ENCODE results near the gene MON1B. TPM values are rescaled to one million over a fixed set of nuclear protein-coding genes. Genes with fewer than 3 reads are reported as not detected.
A peak's percentile ranks its signal among the peaks of the same experiment; 100 is the strongest.

MON1B gene
- total RNA-seq, 1 experiment from 2014 or later: 48.0 TPM

GRCh38 chr16:77236063-77236511 is 45.1 kb downstream of the MON1B start:
- no peaks in the 10 kb centered on the region for H4K20me1 ChIP-seq (ENCODE audit: control insufficient read depth, insufficient read depth, insufficient read length)
- no peak overlapping the region for H2BK5ac ChIP-seq (ENCODE audit: insufficient read length, low read length)
- TF ChIP-seq CTCF (conservative IDR thresholded peaks at IDR 0.05): peak; percentile 100
- no peak overlapping the region for H3K27ac ChIP-seq (ENCODE audit: insufficient read length, low read depth, low read length)
- H3K27me3 Mint-ChIP-seq (ENCODE audit: low read depth): peaks cover 6% of the 10 kb centered on the region
- H3K79me2 ChIP-seq (ENCODE audit: insufficient read depth, low read length): no peaks in the 10 kb centered on the region
- no peak overlapping the region for H2BK120ac ChIP-seq (ENCODE audit: low read depth, low read length, poor library complexity, severe bottlenecking)
- no peaks in the 10 kb centered on the region; the same call in 1 of the 2 replicates for H3K27me3 ChIP-seq (ENCODE audit: insufficient read depth, low read length)
- H3K56ac ChIP-seq (ENCODE audit: insufficient read length, low read depth, low read length): no peak overlapping the region
- no peaks in the 10 kb centered on the region; the same call in 1 of the 2 replicates for H3K4me1 ChIP-seq (ENCODE audit: insufficient read depth, low read length)
- no peak overlapping the region for H3K14ac ChIP-seq (ENCODE audit: insufficient read depth, low read length)
- H3K9me3 Mint-ChIP-seq: no peaks in the 10 kb centered on the region
- H2AK5ac ChIP-seq (ENCODE audit: insufficient read length, low read length): no peak overlapping the region
- H3K4me2 ChIP-seq (ENCODE audit: insufficient read depth, insufficient read length, low read length): no peak overlapping the region
- no peaks in the 10 kb centered on the region for H3K9me3 ChIP-seq (ENCODE audit: control insufficient read depth, low read depth, low read length)
- no peak overlapping the region for H2BK12ac ChIP-seq (ENCODE audit: insufficient read length, low read depth, low read length)
- no peak overlapping the region for H4K5ac ChIP-seq (ENCODE audit: insufficient read length, low read depth, low read length)
- H3K4ac ChIP-seq (ENCODE audit: low read depth, low read length): no peak overlapping the region
- peak; percentile 94 for DNase-seq
- H4K91ac ChIP-seq (ENCODE audit: insufficient read length, low read depth, low read length): no peak overlapping the region
- H2BK20ac ChIP-seq (ENCODE audit: low read depth, low read length, poor library complexity, severe bottlenecking): no peak overlapping the region
- H3K79me1 ChIP-seq (ENCODE audit: insufficient read depth, low read depth, low read length, poor library complexity, severe bottlenecking): no peaks in the 10 kb centered on the region
- no peak overlapping the region; a peak in 1 of 7 replicates for H3K27ac Mint-ChIP-seq
- H2AFZ ChIP-seq (ENCODE audit: low read length): no peak overlapping the region
- H3T11ph ChIP-seq (ENCODE audit: low read length): no peak overlapping the region
- no CpG with 5 or more reads among the region's 21 CpGs for WGBS (ENCODE audit: extremely low coverage, insufficient read length, low lambda C conversion rate)
- no peak overlapping the region for H3K18ac ChIP-seq (ENCODE audit: insufficient read length, low read depth, low read length)
- H3K23me2 ChIP-seq (ENCODE audit: insufficient read length, low read depth, low read length, poor library complexity, severe bottlenecking): no peaks in the 10 kb centered on the region
- no peak overlapping the region for H3K23ac ChIP-seq (ENCODE audit: insufficient read length, low read depth, low read length)
- H2BK15ac ChIP-seq (ENCODE audit: low read depth, low read length): no peak overlapping the region
- no peaks in the 10 kb centered on the region for H3K36me3 Mint-ChIP-seq (ENCODE audit: insufficient read depth in 1 of 3, low read depth in 3 of 3)
- H3K4me3 Mint-ChIP-seq: no peak overlapping the region
- peaks cover 42% of the 10 kb centered on the region in 2 experiments for H3K4me1 Mint-ChIP-seq
- H3K9ac ChIP-seq (ENCODE audit: extremely low read depth, insufficient read length, low read length): no peak overlapping the region
- H4K8ac ChIP-seq (replicated peaks; ENCODE audit: insufficient read length, low read depth, low read length): no peak overlapping the region

Measured in H9 (cell line).